Endothelial cell of umbilical vein (primary cell): ENCODE data around the gene GSN. TPM values are rescaled to one million over a fixed set of nuclear protein-coding genes. Genes with fewer than 3 reads are reported as not detected.

Experiments used
- BruUV-seq: library from RNA; stranded (reverse); fragments of 400-500 nt; replicated peaks from 2 replicates; lab custom pipeline; 2021; lab: Mats Ljungman, UMichigan
- CTCF ChIA-PET: fragments of 300-600, 350-600 bp; sonication (Branson Sonifier 250); formaldehyde crosslinking; loops from one replicate; lab custom pipeline; 2021; ENCODE audit warnings: antibody characterized with exemption, inconsistent platforms; lab: Charles Lee
- POLR2A ChIA-PET: fragments of 300-600, 350-600 bp; sonication (Branson Sonifier 250); formaldehyde crosslinking; loops from one replicate; lab custom pipeline; 2021; ENCODE audit warnings: antibody characterized with exemption, inconsistent platforms; lab: Charles Lee
- DNase-seq: peaks from one replicate; pipeline ENCODE4 v3.0.0-alpha.2; 2011; ENCODE audit warnings: low read depth, low spot score
- FAIRE-seq: peaks from 2 replicates; lab custom pipeline; 2011; peaks lifted over from hg19 to GRCh38; lab: Jason Lieb, UNC
- H2AFZ ChIP-seq: 2 replicates; pipeline ENCODE4 v1.6.0; 2012; ENCODE audit warnings: low read depth, low read length, control low read depth, inconsistent platforms
- H3K27ac ChIP-seq: 2 replicates; pipeline ENCODE4 v1.5.1; 2011; ENCODE audit warnings: low read depth, mild to moderate bottlenecking, control low read depth, low read length, moderate library complexity; ENCODE audit not compliant: insufficient read depth
- H3K27me3 ChIP-seq, 2 experiments: 2 replicates each; pipeline versions ENCODE4 v1.6.0 to v1.6.1; 2011; ENCODE audit warnings: low read length in 2 of 2, mixed read lengths in 1 of 2; ENCODE audit not compliant: control insufficient read depth in 2 of 2, insufficient read depth in 2 of 2
- H3K36me3 ChIP-seq, 2 experiments: 2 replicates in 1 of 2; 3 replicates in 1 of 2; pipeline ENCODE4 v1.5.1; 2011; ENCODE audit warnings: low read length in 2 of 2, mild to moderate bottlenecking in 1 of 2, moderate library complexity in 1 of 2; ENCODE audit not compliant: control insufficient read depth in 2 of 2, insufficient read depth in 2 of 2; ENCODE audit errors: extremely low read depth in 1 of 2
- H3K4me1 ChIP-seq: 3 replicates; pipeline ENCODE4 v1.5.1; 2011; ENCODE audit warnings: mild to moderate bottlenecking, low read length; ENCODE audit not compliant: control insufficient read depth, insufficient read depth; ENCODE audit errors: extremely low read depth
- H3K4me2 ChIP-seq: 2 replicates; pipeline ENCODE4 v1.6.1; 2011; ENCODE audit warnings: low read length, control low read depth, mixed read lengths; ENCODE audit not compliant: insufficient read depth
- H3K4me3 ChIP-seq, 3 experiments: fragments of 200-600 bp in 1 of 3; sonication (generic), shearing (Covaris generic) in 1 of 3; replicated peaks in 1 of 3; 2 replicates each; pipeline ENCODE4 v1.5.1; 2011 to 2016; ENCODE audit warnings: control low read depth in 3 of 3, low read length in 3 of 3, mild to moderate bottlenecking in 2 of 3, inconsistent platforms in 1 of 3, low read depth in 1 of 3, moderate library complexity in 1 of 3; ENCODE audit not compliant: insufficient read depth in 1 of 3
- H3K79me2 ChIP-seq: 2 replicates; pipeline ENCODE4 v1.6.0; 2012; ENCODE audit warnings: low read length, inconsistent platforms; ENCODE audit not compliant: control insufficient read depth, insufficient read depth
- H3K9ac ChIP-seq: replicated peaks from 2 replicates; pipeline ENCODE3; 2011; ENCODE audit warnings: low read length, control low read depth; ENCODE audit not compliant: insufficient read depth; ENCODE audit errors: extremely low read depth
- H3K9me1 ChIP-seq: replicated peaks from 3 replicates; pipeline ENCODE4 v1.6.0; 2011; ENCODE audit warnings: mild to moderate bottlenecking, low read length; ENCODE audit not compliant: control insufficient read depth, insufficient read depth; ENCODE audit errors: extremely low read depth
- H3K9me3 ChIP-seq: replicated peaks from 2 replicates; pipeline ENCODE4 v1.5.1; 2012; ENCODE audit warnings: low read length, inconsistent platforms; ENCODE audit not compliant: control insufficient read depth, insufficient read depth
- H4K20me1 ChIP-seq: replicated peaks from 2 replicates; pipeline ENCODE3; 2011; ENCODE audit warnings: mild to moderate bottlenecking, low read length; ENCODE audit not compliant: control insufficient read depth, insufficient read depth; ENCODE audit errors: extremely low read depth
- CTCF ChIP-seq, 2 donors: IDR thresholded peaks; 1 replicate in 1 of 2; 2 replicates in 1 of 2; pipeline ENCODE4 v1.5.1; 2011; ENCODE audit warnings: low read length in 2 of 2, mild to moderate bottlenecking in 2 of 2, moderate library complexity in 2 of 2, control low read depth in 1 of 2, inconsistent platforms in 1 of 2, low read depth in 1 of 2; ENCODE audit not compliant: insufficient read depth in 1 of 2; ENCODE audit errors: extremely low read depth in 1 of 2
- EZH2 ChIP-seq: IDR thresholded peaks from 2 replicates; pipeline ENCODE4 v1.6.1; 2012; ENCODE audit warnings: borderline replicate concordance, low read depth, mild to moderate bottlenecking, moderate library complexity, low read length, inconsistent platforms; ENCODE audit not compliant: severe bottlenecking
- FOS ChIP-seq: IDR thresholded peaks from 2 replicates; pipeline ENCODE4 v1.6.1; 2011; ENCODE audit warnings: mild to moderate bottlenecking, low read length, moderate library complexity, borderline replicate concordance; ENCODE audit not compliant: insufficient read depth
- GATA2 ChIP-seq: IDR thresholded peaks from 2 replicates; pipeline ENCODE4 v1.7.0; 2011; ENCODE audit warnings: low read depth, mild to moderate bottlenecking, moderate library complexity, mixed read lengths, low read length; ENCODE audit not compliant: insufficient read length, insufficient read depth
- JUN ChIP-seq: IDR thresholded peaks from 2 replicates; pipeline ENCODE4 v1.6.1; 2011; ENCODE audit warnings: borderline replicate concordance, low read depth; ENCODE audit not compliant: insufficient read length, insufficient read depth
- MAX ChIP-seq: IDR thresholded peaks from 2 replicates; pipeline ENCODE4 v1.6.1; 2011; ENCODE audit not compliant: insufficient read depth, insufficient read length
- MYC ChIP-seq: IDR thresholded peaks from one replicate; pipeline ENCODE4 v1.6.1; 2011; ENCODE audit warnings: mild to moderate bottlenecking, low read depth, low read length
- POLR2A ChIP-seq: IDR thresholded peaks from 2 replicates; pipeline ENCODE4 v1.6.1; 2012; ENCODE audit warnings: low read depth, mild to moderate bottlenecking, control low read depth, low read length
- POLR2AphosphoS5 ChIP-seq: IDR thresholded peaks from 2 replicates; pipeline ENCODE4 v1.6.1; 2012; ENCODE audit warnings: low read depth, mild to moderate bottlenecking, control low read depth, low read length, moderate library complexity; ENCODE audit not compliant: insufficient read depth
- dilution Hi-C: fragments of 300-500 bp; cut with MboI; formaldehyde crosslinking; loops from one replicate; pipeline ENCODE4 v1.15.0; 2019; ENCODE audit warnings: low sequenced_read_pairs; ENCODE audit not compliant: extremely low pct_ligation_motif_present
- intact Hi-C: fragments of 100-400 bp; cut with micrococcal nuclease; formaldehyde crosslinking; loops from one replicate; pipeline ENCODE4 v1.10.0; 2022
- polyA plus RNA-seq, 4 experiments: library from polyadenylated mRNA; depleted of rRNA in 3 of 4; stranded (reverse) in 3 of 4; unstranded in 1 of 4; fragments of >200 nt; gene quantifications; 2 replicates each; pipeline versions ENCODE4 v1.2.1 to v1.2.3, GENCODE V29; 2011 to 2012; ENCODE audit warnings: missing spikeins in 1 of 4
- total RNA-seq: library from RNA; stranded (reverse); gene quantifications from 2 replicates; pipeline ENCODE4 v1.2.3, GENCODE V29; 2021

The GSN gene
- total and polyA plus RNA-seq, 2 donors (not counting 3 experiments of a cell fraction or from before 2014, with no cell fraction given): 130 to 232 TPM

GRCh38 chr9:121239851-121240250, 28.1 kb upstream of the GSN start:
- H3K9ac ChIP-seq: no peak overlapping the region
- intact Hi-C loops (no loop called here), dilution Hi-C loops (no loop called here)
- no peaks in the 10 kb centered on the region for H3K9me3 ChIP-seq
- no peaks in the 10 kb centered on the region for H4K20me1 ChIP-seq
- no peak overlapping the region for H2AFZ ChIP-seq
- POLR2A ChIA-PET: no interaction called here
- no peaks in the 10 kb centered on the region for H3K4me1 ChIP-seq
- TF ChIP-seq POLR2A (no peak), POLR2AphosphoS5 (no peak), JUN (no peak), MYC (no peak), EZH2 (no peak), FOS (no peak), GATA2 (no peak), CTCF (IDR thresholded peaks at IDR 0.05; ENCODE audit: extremely low read depth in 1 of 2, insufficient read depth in 1 of 2, low read depth in 1 of 2, low read length in 2 of 2) (no peak), MAX (no peak)
- BruUV-seq: no TSS peak
- H3K79me2 ChIP-seq: no peaks in the 10 kb centered on the region
- no peaks in the 10 kb centered on the region for H3K36me3 ChIP-seq
- DNase-seq (no peak), FAIRE-seq (no peak)
- H3K27ac ChIP-seq: no peak overlapping the region
- H3K27me3 ChIP-seq: peaks cover 0 to 3% of the 10 kb centered on the region in 2 experiments
- no peak overlapping the region for H3K4me3 ChIP-seq
- no peaks in the 10 kb centered on the region for H3K9me1 ChIP-seq
- H3K4me2 ChIP-seq: no peak overlapping the region
- CTCF ChIA-PET: interaction anchor here (0.9 to 1.5 kb wide), 2 partner anchors 12 to 39 kb away, joined by 3 to 4 read pairs; no protein-coding TSS in a partner anchor
